HepG2 (cell line): ENCODE results near the gene MPI. TPM values are rescaled to one million over a fixed set of nuclear protein-coding genes. Genes with fewer than 3 reads are reported as not detected.

Source experiments
- ATAC-seq: fragments of 200-7000 bp; cut with Tn5 transposase; 3 replicates; pipeline ENCODE4 v1.9.1; 2020; ENCODE audit warnings: mild to moderate bottlenecking, moderate library complexity
- BruUV-seq: library from RNA; stranded (reverse); fragments of 400-500 nt; replicated peaks from 2 replicates; lab custom pipeline; 2021; lab: Mats Ljungman, UMichigan
- CTCF ChIA-PET: fragments of 300-600 bp; formaldehyde crosslinking; extraction: SDS; loops from one replicate; lab custom pipeline; 2021; ENCODE audit warnings: low total read pairs, inconsistent platforms, low intra/inter-chr PET ratio; lab: Yijun Ruan, JAX
- POLR2A ChIA-PET: fragments of 350-600 bp; sonication (Branson Sonifier 250); formaldehyde crosslinking; loops from one replicate; lab custom pipeline; 2020; ENCODE audit warnings: antibody characterized with exemption, inconsistent platforms; lab: Yijun Ruan, JAX
- DNase-seq: peaks from one replicate; pipeline ENCODE4 v3.0.0-alpha.2; 2015; ENCODE audit warnings: low spot score
- FAIRE-seq: peaks from 3 replicates; lab custom pipeline; 2011; peaks lifted over from hg19 to GRCh38; lab: Jason Lieb, UNC
- H2AFZ ChIP-seq: one replicate; pipeline ENCODE4 v1.6.1; 2011; ENCODE audit warnings: low read length, inconsistent platforms
- H3K27ac ChIP-seq: fragments of 300-600 bp; 3 replicates; pipeline ENCODE4 v1.8.0; 2011; ENCODE audit warnings: mixed run types, mild to moderate bottlenecking, mixed read lengths, low read length, inconsistent platforms; ENCODE audit not compliant: insufficient read depth; ENCODE audit errors: extremely low read length
- H3K27me3 ChIP-seq, 2 experiments: fragments of 200-600 bp in 1 of 2; 2 replicates in 1 of 2; 3 replicates in 1 of 2; pipeline versions ENCODE4 v1.6.0 to v1.8.0; 2011; ENCODE audit warnings: low read length in 2 of 2, mild to moderate bottlenecking in 2 of 2, moderate library complexity in 2 of 2, inconsistent platforms in 1 of 2; ENCODE audit not compliant: insufficient read depth in 2 of 2, control insufficient read depth in 1 of 2
- H3K36me3 ChIP-seq, 2 experiments: fragments of 200-600 bp in 1 of 2; replicated peaks in 1 of 2; 2 replicates in 1 of 2; 3 replicates in 1 of 2; pipeline versions ENCODE4 v1.5.1 to v1.8.0; 2011; ENCODE audit warnings: low read length in 2 of 2, inconsistent platforms in 1 of 2; ENCODE audit not compliant: insufficient read depth in 2 of 2, control insufficient read depth in 1 of 2
- H3K4me1 ChIP-seq: 2 replicates; pipeline ENCODE4 v1.5.1; 2012; ENCODE audit warnings: low read length, inconsistent platforms; ENCODE audit not compliant: insufficient read depth
- H3K4me2 ChIP-seq: 2 replicates; pipeline ENCODE4 v1.6.0; 2011; ENCODE audit warnings: low read depth, low read length, inconsistent platforms
- H3K4me3 ChIP-seq, 3 experiments: fragments of 200-600 bp in 1 of 3; sonication (generic), shearing (Covaris generic) in 1 of 3; replicated peaks in 1 of 3; 2 replicates each; pipeline ENCODE4 v1.5.1; 2011 to 2016; ENCODE audit warnings: low read length in 3 of 3, inconsistent platforms in 2 of 3, low read depth in 2 of 3, mild to moderate bottlenecking in 2 of 3, control low read depth in 1 of 3, mixed read lengths in 1 of 3; ENCODE audit not compliant: insufficient read depth in 1 of 3
- H3K79me2 ChIP-seq: one replicate; pipeline ENCODE4 v1.6.1; 2011; ENCODE audit warnings: low read length, inconsistent platforms; ENCODE audit not compliant: insufficient read depth
- H3K9ac ChIP-seq: 2 replicates; pipeline ENCODE4 v1.6.0; 2011; ENCODE audit warnings: mild to moderate bottlenecking, low read depth, low read length, inconsistent platforms; ENCODE audit not compliant: insufficient read depth
- H3K9me3 ChIP-seq: 2 replicates; pipeline ENCODE4 v1.5.1; 2012; ENCODE audit warnings: mild to moderate bottlenecking, low read length
- H4K20me1 ChIP-seq: 2 replicates; pipeline ENCODE4 v1.6.0; 2011; ENCODE audit warnings: inconsistent platforms, mild to moderate bottlenecking, low read length, moderate library complexity; ENCODE audit not compliant: insufficient read depth
- EP300 ChIP-seq, 3 experiments: sonication (generic) in 1 of 3; formaldehyde crosslinking in 1 of 3; IDR thresholded peaks; 2 replicates each; pipeline versions ENCODE4 v1.5.1 to v1.6.1; 2011 to 2020; ENCODE audit warnings: low read depth in 2 of 3, low read length in 2 of 3, borderline replicate concordance in 1 of 3, improper control_type of control experiment in 1 of 3, mild to moderate bottlenecking in 1 of 3, missing genetic modification reagents in 1 of 3, moderate library complexity in 1 of 3
- GATAD2A ChIP-seq: IDR thresholded peaks from 2 replicates; pipeline ENCODE4 v1.6.1; 2016
- HOXA3 ChIP-seq: sonication (generic); formaldehyde crosslinking; IDR thresholded peaks from 2 replicates; pipeline ENCODE4 v1.5.0; 2020; ENCODE audit warnings: missing genetic modification reagents
- MIER2 ChIP-seq: IDR thresholded peaks from 2 replicates; pipeline ENCODE4 v1.6.1; 2016; ENCODE audit warnings: missing biosample characterization, missing genetic modification reagents
- NFIC ChIP-seq: IDR thresholded peaks from 2 replicates; pipeline ENCODE4 v1.6.1; 2012; ENCODE audit warnings: mild to moderate bottlenecking, low read length, inconsistent platforms
- PHB2 ChIP-seq: fragments of 450-650 bp; IDR thresholded peaks from 2 replicates; pipeline ENCODE4 v1.6.1; 2018; ENCODE audit not compliant: partially characterized antibody
- PHF20 ChIP-seq: sonication (generic); formaldehyde crosslinking; IDR thresholded peaks from 2 replicates; pipeline ENCODE4 v1.5.0; 2020; ENCODE audit warnings: mild to moderate bottlenecking, missing genetic modification reagents
- REPIN1 ChIP-seq: sonication (generic); formaldehyde crosslinking; IDR thresholded peaks from 2 replicates; pipeline ENCODE4 v1.8.0; 2022; ENCODE audit warnings: missing genetic modification reagents, low read depth, mild to moderate bottlenecking, borderline replicate concordance
- SMAD1 ChIP-seq: sonication (generic); formaldehyde crosslinking; IDR thresholded peaks from 2 replicates; pipeline ENCODE4 v1.4.0; 2020; ENCODE audit warnings: missing genetic modification reagents, low read depth, mild to moderate bottlenecking, borderline replicate concordance
- SMAD3 ChIP-seq: sonication (generic); formaldehyde crosslinking; IDR thresholded peaks from 2 replicates; pipeline ENCODE4 v1.4.0; 2020; ENCODE audit warnings: missing genetic modification reagents
- SNAI1 ChIP-seq: sonication (generic); formaldehyde crosslinking; IDR thresholded peaks from 2 replicates; pipeline ENCODE4 v1.5.0; 2020; ENCODE audit warnings: mild to moderate bottlenecking, missing genetic modification reagents, borderline replicate concordance
- SP140L ChIP-seq: sonication (generic); formaldehyde crosslinking; IDR thresholded peaks from 2 replicates; pipeline ENCODE4 v1.4.0; 2020; ENCODE audit warnings: missing genetic modification reagents, borderline replicate concordance
- ZFP37 ChIP-seq: sonication (generic); formaldehyde crosslinking; IDR thresholded peaks from 2 replicates; pipeline ENCODE4 v1.4.0; 2020; ENCODE audit warnings: missing genetic modification reagents, borderline replicate concordance
- ZNF224 ChIP-seq: sonication (generic); formaldehyde crosslinking; IDR thresholded peaks from 2 replicates; pipeline ENCODE4 v1.5.0; 2020; ENCODE audit warnings: mild to moderate bottlenecking, missing genetic modification reagents
- ZNF331 ChIP-seq: sonication (generic); formaldehyde crosslinking; IDR thresholded peaks from 2 replicates; pipeline ENCODE4 v1.4.0; 2020; ENCODE audit warnings: missing genetic modification reagents
- ZNF337 ChIP-seq: sonication (generic); formaldehyde crosslinking; IDR thresholded peaks from 2 replicates; pipeline ENCODE4 v1.5.1; 2020; ENCODE audit warnings: missing genetic modification reagents, low read depth, mild to moderate bottlenecking, borderline replicate concordance
- ZNF33A ChIP-seq: sonication (generic); formaldehyde crosslinking; IDR thresholded peaks from 2 replicates; pipeline ENCODE4 v1.5.1; 2020; ENCODE audit warnings: missing genetic modification reagents, mild to moderate bottlenecking, moderate library complexity, borderline replicate concordance
- ZNF367 ChIP-seq: sonication (generic); formaldehyde crosslinking; IDR thresholded peaks from 2 replicates; pipeline ENCODE4 v1.4.0; 2020; ENCODE audit warnings: missing genetic modification reagents, borderline replicate concordance
- ZNF83 ChIP-seq: sonication (generic); formaldehyde crosslinking; IDR thresholded peaks from 2 replicates; pipeline ENCODE4 v1.4.0; 2020; ENCODE audit warnings: missing genetic modification reagents, mild to moderate bottlenecking, borderline replicate concordance
- WGBS: methylation state at CpG from one replicate; pipeline ENCODE4 v1.1.6; 2017; ENCODE audit warnings: low lambda C conversion rate; 5-methylcytosine and 5-hydroxymethylcytosine counted together
- in situ Hi-C: cut with HindIII; loops from 2 replicates; pipeline ENCODE4 v1.10.0; 2017; ENCODE audit warnings: low pct_unique_long_range_greater_than_20kb; ENCODE audit not compliant: extremely low pct_ligation_motif_present
- intact Hi-C: fragments of 100-400 bp; cut with micrococcal nuclease; formaldehyde crosslinking; loops from one replicate; pipeline ENCODE4 v1.10.0; 2022; ENCODE audit not compliant: unreplicated experiment
- polyA plus RNA-seq, 8 experiments: library from polyadenylated mRNA; depleted of rRNA in 3 of 8; stranded (reverse) in 7 of 8; unstranded in 1 of 8; fragments of >200 nt; fragmentation: Illumina TruSeq in 4 of 8; extraction: Trizol in 4 of 8; gene quantifications; 2 replicates each; pipeline versions ENCODE4 v1.2.1 to v1.2.3, GENCODE V29; 2011 to 2016; ENCODE audit warnings: low read depth in 4 of 8, missing spikeins in 1 of 8, mixed read lengths in 1 of 8; ENCODE audit not compliant: insufficient read depth in 1 of 8
- total RNA-seq, 5 experiments: library from RNA; depleted of rRNA; stranded (reverse); fragments of >200 nt; fragmentation: Illumina TruSeq; extraction: Trizol; gene quantifications; 2 replicates each; pipeline ENCODE4 v1.2.3, GENCODE V29; 2016; ENCODE audit warnings: low read depth in 1 of 5
- TF ChIP-seq, protein P1 (sequence below): sonication (generic); formaldehyde crosslinking; IDR thresholded peaks from 2 replicates; pipeline ENCODE4 v1.4.0; 2020; ENCODE audit warnings: mild to moderate bottlenecking, missing genetic modification reagents

Gene MPI
- total and polyA plus RNA-seq, 2 of the 13 experiments (the other 11 are each of a cell fraction or from before 2014, with no cell fraction given) = 36.9 to 63.5 TPM

DNA sequence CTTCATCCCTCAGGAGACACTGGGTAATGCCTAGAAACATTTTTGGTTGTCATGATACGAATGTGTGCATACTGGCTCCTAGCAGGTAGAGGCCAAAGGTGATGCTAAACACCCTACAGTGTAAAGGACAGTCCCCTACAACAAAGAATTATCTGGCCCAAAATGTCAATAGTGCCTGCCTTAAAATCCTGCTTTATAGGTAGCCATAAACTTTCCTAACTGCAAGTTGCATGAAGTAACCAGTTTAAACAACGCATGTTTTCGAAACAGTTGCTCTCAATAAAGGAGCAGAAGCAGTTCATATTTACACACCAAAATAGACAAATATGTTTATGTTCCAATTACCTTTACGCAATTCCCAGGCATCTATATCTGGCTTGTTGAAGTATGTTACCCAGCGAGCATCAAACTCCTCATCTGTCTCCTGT is 38.9 kb downstream of the MPI start (continued):
- TF ChIP-seq, protein P1, sequence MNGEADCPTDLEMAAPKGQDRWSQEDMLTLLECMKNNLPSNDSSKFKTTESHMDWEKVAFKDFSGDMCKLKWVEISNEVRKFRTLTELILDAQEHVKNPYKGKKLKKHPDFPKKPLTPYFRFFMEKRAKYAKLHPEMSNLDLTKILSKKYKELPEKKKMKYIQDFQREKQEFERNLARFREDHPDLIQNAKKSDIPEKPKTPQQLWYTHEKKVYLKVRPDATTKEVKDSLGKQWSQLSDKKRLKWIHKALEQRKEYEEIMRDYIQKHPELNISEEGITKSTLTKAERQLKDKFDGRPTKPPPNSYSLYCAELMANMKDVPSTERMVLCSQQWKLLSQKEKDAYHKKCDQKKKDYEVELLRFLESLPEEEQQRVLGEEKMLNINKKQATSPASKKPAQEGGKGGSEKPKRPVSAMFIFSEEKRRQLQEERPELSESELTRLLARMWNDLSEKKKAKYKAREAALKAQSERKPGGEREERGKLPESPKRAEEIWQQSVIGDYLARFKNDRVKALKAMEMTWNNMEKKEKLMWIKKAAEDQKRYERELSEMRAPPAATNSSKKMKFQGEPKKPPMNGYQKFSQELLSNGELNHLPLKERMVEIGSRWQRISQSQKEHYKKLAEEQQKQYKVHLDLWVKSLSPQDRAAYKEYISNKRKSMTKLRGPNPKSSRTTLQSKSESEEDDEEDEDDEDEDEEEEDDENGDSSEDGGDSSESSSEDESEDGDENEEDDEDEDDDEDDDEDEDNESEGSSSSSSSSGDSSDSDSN (CRISPR knock-in tag) = no peak
- TF ChIP-seq SNAI1 (CRISPR knock-in tag) (no peak), ZNF367 (no peak), GATAD2A (CRISPR knock-in tag) (peak; percentile 86), HOXA3 (CRISPR knock-in tag) (0 out of 2 replicates have a peak, but pooled peaks have one; percentile 24), ZNF337 (CRISPR knock-in tag) (no peak), EP300 (IDR thresholded peaks at IDR 0.05; ENCODE audit: low read depth in 2 of 2, low read length in 2 of 2) (peak in 1 of 2 experiments; percentile 37; a peak in 1 of 4 replicates), EP300 (CRISPR knock-in tag; IDR thresholded peaks at IDR 0.05; ENCODE audit: borderline replicate concordance) (no peak), ZNF224 (no peak)

DNA sequence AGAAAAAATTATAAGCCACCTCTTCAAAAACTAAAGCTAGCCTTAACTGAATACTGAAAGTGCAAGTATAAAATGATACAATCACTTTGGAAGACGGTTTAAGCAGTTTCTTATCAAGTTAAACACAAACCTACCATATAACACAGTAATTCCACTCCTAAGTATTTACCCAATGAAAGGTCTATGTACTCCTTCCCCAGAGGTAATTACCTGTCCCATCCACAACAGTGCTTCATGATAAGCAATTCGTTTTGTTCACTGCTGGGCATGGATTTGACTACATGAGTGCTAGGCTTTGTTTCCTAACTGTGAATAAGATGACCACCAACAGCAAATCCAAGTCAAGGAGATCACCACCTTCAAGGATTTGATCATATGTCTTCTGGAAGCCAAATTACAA is 43.7 kb downstream of the MPI start:
- peaks cover 58% of the 10 kb centered on the region for H3K79me2 ChIP-seq
- no peak overlapping the region for H3K27ac ChIP-seq
- ATAC-seq = no peak
- H3K9me3 ChIP-seq = no peaks in the 10 kb centered on the region
- CTCF ChIA-PET = no interaction called here
- no peak for DNase-seq
- no peak overlapping the region for H3K9ac ChIP-seq
- H3K4me1 ChIP-seq = peaks cover 55% of the 10 kb centered on the region
- FAIRE-seq = no peak
- POLR2A ChIA-PET = interaction anchor here (1.5 kb wide), 1 partner anchor 32 kb away, joined by 3 read pairs; no protein-coding TSS in a partner anchor
- intact Hi-C loops = no loop called here
- no TSS peak for BruUV-seq
- TF ChIP-seq NFIC (no peak), PHB2 (no peak), ZNF33A (CRISPR knock-in tag) (no peak), SMAD1 (CRISPR knock-in tag) (no peak), ZNF83 (CRISPR knock-in tag) (no peak), SMAD3 (CRISPR knock-in tag) (no peak), MIER2 (CRISPR knock-in tag) (no peak), REPIN1 (CRISPR knock-in tag) (no peak), SP140L (no peak), PHF20 (CRISPR knock-in tag) (no peak), ZFP37 (CRISPR knock-in tag) (no peak), ZNF331 (CRISPR knock-in tag) (no peak)
- 68% methylated on average over 2 of the region's 2 CpGs for WGBS
- H3K27me3 ChIP-seq = no peaks in the 10 kb centered on the region; a peak in 2 of 5 replicates
- no peak overlapping the region for H2AFZ ChIP-seq
- in situ Hi-C loops = no loop called here
- H3K4me3 ChIP-seq = no peak overlapping the region
- peaks cover 18% of the 10 kb centered on the region for H4K20me1 ChIP-seq
- H3K36me3 ChIP-seq = peaks cover 4 to 15% of the 10 kb centered on the region in 2 experiments; a peak in 4 of 5 replicates
- 0 out of 2 replicates have a peak overlapping the region, but pooled peaks have one; percentile 15 for H3K4me2 ChIP-seq
